Stimulated activated CD4-positive, alpha-beta T cell treated with anti-CD3 and anti-CD28 coated beads, Interleukin-4, amount 100 ng/mL, for 24 hours (primary cell): ENCODE results near the gene ZBED4.

Source experiments
- DNase-seq: peaks from one replicate; pipeline ENCODE4 v3.0.0-alpha.2; 2020

ZBED4 gene

GRCh38 chr22:49936973-49937757 lies 83.5 kb downstream of the ZBED4 start:
- no peak for DNase-seq

GRCh38 chr22:49937758-49938564 lies 84.3 kb downstream of the ZBED4 start:
- no peak for DNase-seq

- no peak for DNase-seq
Observed at GRCh38 chr22:49938565-49939136, 85.0 kb downstream of the ZBED4 start.
